GM12878 (cell line): ENCODE measurements around the gene USP31. TPM values are rescaled to one million over a fixed set of nuclear protein-coding genes. Genes with fewer than 3 reads are reported as not detected.

ENCODE experiments used
- ATAC-seq: fragments of 200-7000 bp; cut with Tn5 transposase; 3 replicates; pipeline ENCODE4 v1.9.1; 2020; ENCODE audit warnings: mild to moderate bottlenecking, moderate library complexity
- BruUV-seq: library from RNA; stranded (reverse); fragments of 400-500 nt; replicated peaks from 2 replicates; lab custom pipeline; 2021; lab: Mats Ljungman, UMichigan
- CTCF ChIA-PET: fragments of 300-600 bp; sonication (Branson Sonifier 250); formaldehyde crosslinking; extraction: SDS; loops from one replicate; lab custom pipeline; 2021; ENCODE audit warnings: inconsistent platforms; lab: Yijun Ruan, JAX
- POLR2A ChIA-PET: fragments of 350-600 bp; formaldehyde crosslinking; extraction: SDS; loops from one replicate; lab custom pipeline; 2021; ENCODE audit warnings: inconsistent platforms; lab: Charles Lee
- RAD21 ChIA-PET: fragments of 300-600 bp; sonication (Branson Sonifier 250); formaldehyde crosslinking; loops from one replicate; lab custom pipeline; 2023; ENCODE audit warnings: antibody characterized with exemption; ENCODE audit not compliant: unreplicated experiment; lab: Charles Lee
- SMC1A ChIA-PET: fragments of 300-600 bp; sonication (Branson Sonifier 250); formaldehyde crosslinking; loops from one replicate; lab custom pipeline; 2023; ENCODE audit not compliant: unreplicated experiment, uncharacterized antibody; lab: Charles Lee
- DNase-seq: peaks from one replicate; pipeline ENCODE4 v3.0.0-alpha.2; 2011; ENCODE audit warnings: low read depth, low spot score
- FAIRE-seq: peaks from 3 replicates; lab custom pipeline; 2011; peaks lifted over from hg19 to GRCh38; lab: Jason Lieb, UNC
- H2AFZ ChIP-seq: 2 replicates; pipeline ENCODE4 v1.6.0; 2011; ENCODE audit warnings: low read depth, low read length, control low read depth; ENCODE audit not compliant: control insufficient read depth
- H3K27ac ChIP-seq: 2 replicates; pipeline ENCODE4 v1.5.1; 2011; ENCODE audit warnings: control low read depth; ENCODE audit not compliant: control insufficient read depth, insufficient read depth
- H3K27me3 ChIP-seq, 2 experiments: replicated peaks in 1 of 2; 2 replicates each; pipeline versions ENCODE4 v1.6.0 to v1.6.1; 2011; ENCODE audit warnings: low read length in 1 of 2; ENCODE audit not compliant: control insufficient read depth in 2 of 2, insufficient read depth in 2 of 2
- H3K36me3 ChIP-seq, 2 experiments: 2 replicates each; pipeline ENCODE4 v1.5.1; 2011; ENCODE audit warnings: low read length in 1 of 2; ENCODE audit not compliant: control insufficient read depth in 2 of 2, insufficient read depth in 2 of 2
- H3K4me1 ChIP-seq: 2 replicates; pipeline ENCODE4 v1.6.1; 2011; ENCODE audit warnings: mild to moderate bottlenecking, low read length, moderate library complexity, mixed read lengths; ENCODE audit not compliant: control insufficient read depth, insufficient read depth
- H3K4me2 ChIP-seq: 2 replicates; pipeline ENCODE4 v1.6.0; 2011; ENCODE audit warnings: control low read depth; ENCODE audit not compliant: control insufficient read depth, insufficient read depth
- H3K4me3 ChIP-seq: fragments of 200-600 bp; sonication (generic); 2 replicates; pipeline ENCODE4 v1.5.1; 2016
- H3K79me2 ChIP-seq: 2 replicates; pipeline ENCODE4 v1.6.0; 2011; ENCODE audit warnings: low read length; ENCODE audit not compliant: control insufficient read depth, insufficient read depth
- H3K9ac ChIP-seq: 2 replicates; pipeline ENCODE4 v1.8.0; 2011; ENCODE audit warnings: low read length, control low read depth, mixed read lengths; ENCODE audit not compliant: control insufficient read depth, insufficient read depth
- H3K9me3 ChIP-seq: replicated peaks from 3 replicates; pipeline ENCODE4 v1.5.1; 2011; ENCODE audit warnings: mild to moderate bottlenecking, low read length; ENCODE audit not compliant: control insufficient read depth, insufficient read depth
- H4K20me1 ChIP-seq: 2 replicates; pipeline ENCODE4 v1.6.0; 2011; ENCODE audit not compliant: control insufficient read depth, insufficient read depth
- BACH1 ChIP-seq: fragments of 450-650 bp; IDR thresholded peaks from 2 replicates; pipeline ENCODE4 v1.6.1; 2017; ENCODE audit warnings: mild to moderate bottlenecking, borderline replicate concordance
- CHD1 ChIP-seq: IDR thresholded peaks from 2 replicates; pipeline ENCODE4 v1.6.1; 2012; ENCODE audit warnings: low read depth, low read length, improper control_type of control experiment
- CHD4 ChIP-seq: fragments of 200-600 bp; sonication (generic); IDR thresholded peaks from 2 replicates; pipeline ENCODE4 v1.6.1; 2016; ENCODE audit warnings: mild to moderate bottlenecking
- E2F8 ChIP-seq: fragments of 450-650 bp; IDR thresholded peaks from 2 replicates; pipeline ENCODE4 v1.6.1; 2018; ENCODE audit warnings: mild to moderate bottlenecking, low read depth, moderate library complexity; ENCODE audit not compliant: partially characterized antibody
- ETV6 ChIP-seq, 2 experiments: fragments of 450-650 bp in 1 of 2; IDR thresholded peaks in 1 of 2; conservative IDR thresholded peaks in 1 of 2; 2 replicates each; pipeline ENCODE4 v1.6.1; 2014; ENCODE audit warnings: antibody characterized with exemption in 1 of 2, borderline replicate concordance in 1 of 2, low read depth in 1 of 2, mild to moderate bottlenecking in 1 of 2, moderate library complexity in 1 of 2
- FOXK2 ChIP-seq: fragments of 450-650 bp; IDR thresholded peaks from 2 replicates; pipeline ENCODE4 v1.6.1; 2017; ENCODE audit warnings: mild to moderate bottlenecking, moderate library complexity
- HDAC6 ChIP-seq: fragments of 200-600 bp; sonication (generic); IDR thresholded peaks from one replicate; pipeline ENCODE4 v1.8.0; 2017; ENCODE audit warnings: antibody characterized with exemption; ENCODE audit not compliant: unreplicated experiment
- IKZF1 ChIP-seq: fragments of 450-650 bp; conservative IDR thresholded peaks from 2 replicates; pipeline ENCODE4 v1.6.1; 2017; ENCODE audit warnings: antibody characterized with exemption, mild to moderate bottlenecking
- MTA3 ChIP-seq: IDR thresholded peaks from 2 replicates; pipeline ENCODE4 v1.6.1; 2012; ENCODE audit warnings: low read length, inconsistent platforms, borderline replicate concordance
- MYC ChIP-seq: IDR thresholded peaks from 2 replicates; pipeline ENCODE4 v1.6.1; 2011; ENCODE audit warnings: mild to moderate bottlenecking, low read length, moderate library complexity, inconsistent platforms; ENCODE audit not compliant: insufficient read depth, insufficient replicate concordance, insufficient read length, severe bottlenecking
- NFYB ChIP-seq: IDR thresholded peaks from 2 replicates; pipeline ENCODE4 v1.6.1; 2011; ENCODE audit warnings: low read depth, mild to moderate bottlenecking, low read length, improper control_type of control experiment, moderate library complexity; ENCODE audit not compliant: insufficient read depth
- PRDM15 ChIP-seq: fragments of 450-650 bp; formaldehyde crosslinking; IDR thresholded peaks from 2 replicates; pipeline ENCODE4 v1.4.0; 2020; ENCODE audit warnings: mild to moderate bottlenecking, moderate library complexity
- RBBP5 ChIP-seq: fragments of 200-600 bp; sonication (generic); conservative IDR thresholded peaks from 2 replicates; pipeline ENCODE4 v1.6.1; 2016
- RCOR1 ChIP-seq: conservative IDR thresholded peaks from 2 replicates; pipeline ENCODE4 v1.6.1; 2012; ENCODE audit warnings: low read depth, low read length, improper control_type of control experiment
- RELA ChIP-seq: fragments of 450-650 bp; IDR thresholded peaks from 2 replicates; pipeline ENCODE4 v1.8.0; 2014; ENCODE audit warnings: borderline replicate concordance; ENCODE audit not compliant: partially characterized antibody
- SIX5 ChIP-seq: IDR thresholded peaks from 2 replicates; pipeline ENCODE4 v1.6.1; 2011; ENCODE audit warnings: mild to moderate bottlenecking, low read depth, low read length, moderate library complexity; ENCODE audit not compliant: severe bottlenecking
- SMC3 ChIP-seq: IDR thresholded peaks from 2 replicates; pipeline ENCODE4 v1.6.1; 2011; ENCODE audit warnings: low read length, improper control_type of control experiment, borderline replicate concordance
- STAT1 ChIP-seq: fragments of 450-650 bp; conservative IDR thresholded peaks from 2 replicates; pipeline ENCODE4 v1.6.1; 2014; ENCODE audit warnings: antibody characterized with exemption, mild to moderate bottlenecking
- SUPT20H ChIP-seq: IDR thresholded peaks from 2 replicates; pipeline ENCODE4 v1.6.1; 2011; ENCODE audit warnings: low read depth, mild to moderate bottlenecking, low read length, moderate library complexity, borderline replicate concordance; ENCODE audit not compliant: control insufficient read depth
- ZBED1 ChIP-seq: IDR thresholded peaks from 2 replicates; pipeline ENCODE4 v1.6.1; 2016; ENCODE audit warnings: borderline replicate concordance
- ZNF384 ChIP-seq: IDR thresholded peaks from 2 replicates; pipeline ENCODE4 v1.6.1; 2012; ENCODE audit warnings: low read depth, mild to moderate bottlenecking, low read length, improper control_type of control experiment, borderline replicate concordance
- WGBS: methylation state at CpG from one replicate; pipeline ENCODE4 v1.1.6; 2016; ENCODE audit warnings: low lambda C conversion rate; ENCODE audit not compliant: insufficient replicate concordance, insufficient coverage; ENCODE audit errors: missing lambda C conversion rate; 5-methylcytosine and 5-hydroxymethylcytosine counted together
- in situ Hi-C: fragments of 300-500 bp; cut with MboI; formaldehyde crosslinking; loops from 9 replicates; pipeline ENCODE4 v1.14.3; 2018; ENCODE audit warnings: mixed read lengths
- intact Hi-C: fragments of 100-400 bp; cut with micrococcal nuclease; formaldehyde crosslinking; loops from one replicate; pipeline ENCODE4 v1.14.2; 2022; ENCODE audit not compliant: unreplicated experiment
- polyA plus RNA-seq, 11 experiments: library from polyadenylated mRNA; depleted of rRNA in 4 of 11; unstranded in 6 of 11; stranded (reverse) in 5 of 11; fragments of >200 nt; fragmentation: Nextera tagmentation in 4 of 11; fragmentation: Illumina TruSeq in 1 of 11; extraction: Ambion mirVana in 4 of 11; extraction: Trizol in 1 of 11; gene quantifications; 1 replicate in 1 of 11; 2 replicates in 10 of 11; pipeline versions ENCODE4 v1.2.1 to v1.2.3, GENCODE V29; 2011 to 2016; ENCODE audit warnings: inconsistent platforms in 2 of 11, missing spikeins in 2 of 11, low read depth in 1 of 11
- total RNA-seq, 4 experiments: library from RNA; depleted of rRNA in 3 of 4; stranded (reverse); fragments of >200 nt in 3 of 4; fragmentation: Illumina TruSeq in 1 of 4; extraction: Trizol in 1 of 4; gene quantifications; 2 replicates each; pipeline versions ENCODE4 v1.2.1 to v1.2.3, GENCODE V29; 2013 to 2021

The USP31 gene
- total and polyA plus RNA-seq, 10 of the 15 experiments (the other 5 are each of a cell fraction or from before 2014, with no cell fraction given): 0.87 to 6.5 (median 3.2) TPM

GRCh38 chr16:23039118-23039517, 110.1 kb downstream of the USP31 start:
- WGBS: 29% methylated on average over 4 of the region's 4 CpGs
- RAD21 ChIA-PET: no interaction called here

GRCh38 chr16:23035240-23035639, 114.0 kb downstream of the USP31 start:
- Histone ChIP-seq H3K9ac (no peak overlapping the region), H2AFZ (no peak overlapping the region), H3K79me2 (no peaks in the 10 kb centered on the region), H3K4me2 (no peak overlapping the region), H3K9me3 (no peaks in the 10 kb centered on the region; the same call in 2 of the 3 replicates), H3K27me3 (no peaks in the 10 kb centered on the region), H4K20me1 (no peaks in the 10 kb centered on the region), H3K4me3 (no peak overlapping the region), H3K27ac (no peak overlapping the region), H3K4me1 (no peaks in the 10 kb centered on the region), H3K36me3 (no peaks in the 10 kb centered on the region)
- in situ Hi-C loops (no loop called here), intact Hi-C loops (no loop called here)
- POLR2A ChIA-PET: no interaction called here
- no peak for ATAC-seq
- no peak for FAIRE-seq
- whole genome bisulfite sequencing: 0% methylated on average over 1 of the region's 1 CpG
- no peak for DNase-seq
- CTCF ChIA-PET: no interaction called here
- SMC1A ChIA-PET: interaction anchor here (1.0 kb wide), 1 partner anchor 29 kb away, joined by 3 read pairs; no protein-coding TSS in a partner anchor
- RAD21 ChIA-PET: no interaction called here
- BruUV-seq: no TSS peak
- TF ChIP-seq CHD4 (no peak), E2F8 (no peak), FOXK2 (no peak), PRDM15 (CRISPR knock-in tag) (no peak), MYC (no peak)

More at GRCh38 chr16:23039118-23039517, 110.1 kb downstream of the USP31 start:
- H3K27me3 ChIP-seq: no peaks in the 10 kb centered on the region
- no peak overlapping the region for H3K9ac ChIP-seq
- H3K4me3 ChIP-seq: no peak overlapping the region
- no peaks in the 10 kb centered on the region for H3K79me2 ChIP-seq
- ChIA-PET SMC1A (no interaction called here), POLR2A (no interaction called here), CTCF (interaction anchor here (1.5 kb wide), 1 partner anchor 23 kb away, joined by 3 read pairs; no protein-coding TSS in a partner anchor)
- DNase-seq (no peak), FAIRE-seq (no peak), ATAC-seq (no peak)
- no peaks in the 10 kb centered on the region for H4K20me1 ChIP-seq
- no TSS peak for BruUV-seq
- no peaks in the 10 kb centered on the region for H3K4me1 ChIP-seq
- H3K4me2 ChIP-seq: no peak overlapping the region
- in situ Hi-C loops: no loop called here
- TF ChIP-seq NFYB (no peak), HDAC6 (no peak), RBBP5 (no peak), RCOR1 (no peak), CHD1 (no peak), RELA (no peak), BACH1 (no peak), SUPT20H (no peak), ZNF384 (no peak), ZBED1 (no peak), MTA3 (no peak), IKZF1 (no peak), STAT1 (no peak), ETV6 (conservative IDR thresholded peaks at IDR 0.05 in 1 of 2, IDR thresholded peaks at IDR 0.05 in 1 of 2; ENCODE audit: borderline replicate concordance in 1 of 2, low read depth in 1 of 2) (no peak), SMC3 (no peak), SIX5 (no peak)
- intact Hi-C loops: no loop called here
- H3K9me3 ChIP-seq: no peaks in the 10 kb centered on the region; the same call in 2 of the 3 replicates
- no peak overlapping the region for H2AFZ ChIP-seq
- no peak overlapping the region for H3K27ac ChIP-seq
- no peaks in the 10 kb centered on the region for H3K36me3 ChIP-seq
